OCI-LY1 (cell line): Measurements from ENCODE around the gene MBNL1.

Experiments used
- H2AFZ ChIP-seq: fragments of 200-600 bp; sonication (generic), shearing (Covaris generic); 2 replicates; pipeline ENCODE4 v1.6.0; 2014; ENCODE audit warnings: antibody characterized with exemption, mild to moderate bottlenecking, low read length
- H3F3A ChIP-seq: fragments of 200-600 bp; sonication (generic), shearing (Covaris generic); 2 replicates; pipeline ENCODE4 v1.6.0; 2014; ENCODE audit warnings: mild to moderate bottlenecking, antibody characterized with exemption, low read length, moderate library complexity; ENCODE audit not compliant: insufficient read depth
- H3K27ac ChIP-seq: fragments of 200-600 bp; sonication (generic); 2 replicates; pipeline ENCODE4 v1.5.1; 2014; ENCODE audit warnings: low read length, mixed run types, mild to moderate bottlenecking, low read depth; ENCODE audit not compliant: poor library complexity, severe bottlenecking
- H3K27me3 ChIP-seq: fragments of 200-600 bp; sonication (generic); 2 replicates; pipeline ENCODE4 v1.6.0; 2014; ENCODE audit warnings: antibody characterized with exemption, mild to moderate bottlenecking, low read length, moderate library complexity; ENCODE audit not compliant: insufficient read depth
- H3K36me3 ChIP-seq: fragments of 200-600 bp; sonication (generic); 2 replicates; pipeline ENCODE4 v1.6.1; 2014; ENCODE audit warnings: mild to moderate bottlenecking, antibody characterized with exemption, low read length, moderate library complexity, mixed read lengths; ENCODE audit not compliant: insufficient read depth
- H3K4me1 ChIP-seq: fragments of 200-600 bp; sonication (generic); 2 replicates; pipeline ENCODE4 v1.5.1; 2014; ENCODE audit warnings: mild to moderate bottlenecking, low read length, moderate library complexity; ENCODE audit not compliant: insufficient read depth, severe bottlenecking
- H3K4me2 ChIP-seq: fragments of 200-600 bp; sonication (generic), shearing (Covaris generic); 2 replicates; pipeline ENCODE4 v1.6.1; 2014; ENCODE audit warnings: low read length
- H3K4me3 ChIP-seq: fragments of 200-600 bp; sonication (generic); 2 replicates; pipeline ENCODE4 v1.5.1; 2014; ENCODE audit warnings: low read length, low read depth, mild to moderate bottlenecking, mixed read lengths; ENCODE audit not compliant: poor library complexity, severe bottlenecking
- H3K79me2 ChIP-seq: fragments of 200-600 bp; shearing (Covaris generic); 2 replicates; pipeline ENCODE4 v1.6.1; 2016; ENCODE audit warnings: mixed run types, low read length, mixed read lengths; ENCODE audit not compliant: insufficient read depth
- H3K9ac ChIP-seq: fragments of 200-600 bp; sonication (generic), shearing (Covaris generic); 2 replicates; pipeline ENCODE4 v1.6.1; 2014; ENCODE audit warnings: mild to moderate bottlenecking, low read length, mixed read lengths
- H3K9me2 ChIP-seq: fragments of 200-600 bp; sonication (generic), shearing (Covaris generic); 2 replicates; pipeline ENCODE4 v1.6.1; 2014; ENCODE audit warnings: low read depth, mild to moderate bottlenecking, low read length, mixed read lengths
- H3K9me3 ChIP-seq: fragments of 200-600 bp; shearing (Covaris generic); 2 replicates; pipeline ENCODE4 v1.6.1; 2014; ENCODE audit warnings: low read length, mixed read lengths
- H4K20me1 ChIP-seq: fragments of 200-600 bp; sonication (generic), shearing (Covaris generic); 2 replicates; pipeline ENCODE4 v1.6.0; 2016; ENCODE audit warnings: mild to moderate bottlenecking, low read length; ENCODE audit not compliant: insufficient read depth
- EZH2 ChIP-seq: fragments of 200-600 bp; sonication (generic), shearing (Covaris generic); IDR thresholded peaks from 2 replicates; pipeline ENCODE4 v1.8.0; 2017; ENCODE audit warnings: borderline replicate concordance, mixed run types, mild to moderate bottlenecking, antibody characterized with exemption, low read length, moderate library complexity, mixed read lengths
- TF ChIP-seq, protein P1 (sequence below): fragments of 200-600 bp; sonication (generic), shearing (Covaris generic); IDR thresholded peaks from 2 replicates; pipeline ENCODE4 v1.5.1; 2017; ENCODE audit warnings: mild to moderate bottlenecking, antibody characterized with exemption, low read length, moderate library complexity, mixed read lengths

The MBNL1 gene, protein sequence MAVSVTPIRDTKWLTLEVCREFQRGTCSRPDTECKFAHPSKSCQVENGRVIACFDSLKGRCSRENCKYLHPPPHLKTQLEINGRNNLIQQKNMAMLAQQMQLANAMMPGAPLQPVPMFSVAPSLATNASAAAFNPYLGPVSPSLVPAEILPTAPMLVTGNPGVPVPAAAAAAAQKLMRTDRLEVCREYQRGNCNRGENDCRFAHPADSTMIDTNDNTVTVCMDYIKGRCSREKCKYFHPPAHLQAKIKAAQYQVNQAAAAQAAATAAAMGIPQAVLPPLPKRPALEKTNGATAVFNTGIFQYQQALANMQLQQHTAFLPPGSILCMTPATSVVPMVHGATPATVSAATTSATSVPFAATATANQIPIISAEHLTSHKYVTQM

DNA sequence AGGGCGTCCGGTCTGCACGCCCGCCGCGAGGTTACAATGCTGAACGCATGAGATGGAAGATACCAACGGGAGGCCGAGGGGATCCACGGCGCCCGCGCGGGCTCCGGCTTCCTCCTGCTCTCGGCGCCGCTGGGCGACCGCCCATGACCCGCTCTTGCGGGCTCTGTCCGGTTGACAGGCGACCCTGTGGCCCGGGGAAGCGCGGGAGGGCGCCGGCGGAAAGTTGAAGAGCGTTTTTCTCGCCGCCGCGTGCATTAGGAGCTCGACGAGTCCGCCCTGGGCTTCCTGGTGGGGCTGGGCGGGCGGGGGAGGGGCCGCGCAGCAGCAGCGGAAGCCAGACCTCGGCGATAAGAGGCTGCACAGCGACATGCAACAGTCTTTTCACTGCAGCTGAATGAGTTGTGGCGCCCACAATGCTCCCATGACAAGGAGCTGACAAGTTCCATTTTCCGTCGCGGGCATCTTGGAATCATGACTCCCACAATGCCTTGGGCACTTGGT lies at the start of gene MBNL1:
MBNL1 (plus strand) TSS at position 375 of the 501 bp plus-strand sequence. CDS start 31,265 bp downstream, outside the sequence.
- Histone ChIP-seq H3K36me3 (peaks cover 35% of the 10 kb centered on the region), H3K4me1 (peaks cover 73% of the 10 kb centered on the region), H3K27me3 (no peaks in the 10 kb centered on the region), H3K9ac (peak within 1 kb of the TSS; percentile 95), H3K9me3 (no peaks in the 10 kb centered on the region), H3K9me2 (no peaks in the 10 kb centered on the region), H4K20me1 (no peaks in the 10 kb centered on the region), H3K27ac (peak within 1 kb of the TSS; percentile 96), H3F3A (no peaks in the 10 kb centered on the region), H3K4me2 (peak within 1 kb of the TSS; percentile 80), H3K79me2 (peaks cover 59% of the 10 kb centered on the region), H2AFZ (no peak within 1 kb of the TSS), H3K4me3 (peak within 1 kb of the TSS; percentile 88)
- TF ChIP-seq EZH2 = no peak
- TF ChIP-seq, protein P1, sequence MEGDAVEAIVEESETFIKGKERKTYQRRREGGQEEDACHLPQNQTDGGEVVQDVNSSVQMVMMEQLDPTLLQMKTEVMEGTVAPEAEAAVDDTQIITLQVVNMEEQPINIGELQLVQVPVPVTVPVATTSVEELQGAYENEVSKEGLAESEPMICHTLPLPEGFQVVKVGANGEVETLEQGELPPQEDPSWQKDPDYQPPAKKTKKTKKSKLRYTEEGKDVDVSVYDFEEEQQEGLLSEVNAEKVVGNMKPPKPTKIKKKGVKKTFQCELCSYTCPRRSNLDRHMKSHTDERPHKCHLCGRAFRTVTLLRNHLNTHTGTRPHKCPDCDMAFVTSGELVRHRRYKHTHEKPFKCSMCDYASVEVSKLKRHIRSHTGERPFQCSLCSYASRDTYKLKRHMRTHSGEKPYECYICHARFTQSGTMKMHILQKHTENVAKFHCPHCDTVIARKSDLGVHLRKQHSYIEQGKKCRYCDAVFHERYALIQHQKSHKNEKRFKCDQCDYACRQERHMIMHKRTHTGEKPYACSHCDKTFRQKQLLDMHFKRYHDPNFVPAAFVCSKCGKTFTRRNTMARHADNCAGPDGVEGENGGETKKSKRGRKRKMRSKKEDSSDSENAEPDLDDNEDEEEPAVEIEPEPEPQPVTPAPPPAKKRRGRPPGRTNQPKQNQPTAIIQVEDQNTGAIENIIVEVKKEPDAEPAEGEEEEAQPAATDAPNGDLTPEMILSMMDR = no peak

DNA sequence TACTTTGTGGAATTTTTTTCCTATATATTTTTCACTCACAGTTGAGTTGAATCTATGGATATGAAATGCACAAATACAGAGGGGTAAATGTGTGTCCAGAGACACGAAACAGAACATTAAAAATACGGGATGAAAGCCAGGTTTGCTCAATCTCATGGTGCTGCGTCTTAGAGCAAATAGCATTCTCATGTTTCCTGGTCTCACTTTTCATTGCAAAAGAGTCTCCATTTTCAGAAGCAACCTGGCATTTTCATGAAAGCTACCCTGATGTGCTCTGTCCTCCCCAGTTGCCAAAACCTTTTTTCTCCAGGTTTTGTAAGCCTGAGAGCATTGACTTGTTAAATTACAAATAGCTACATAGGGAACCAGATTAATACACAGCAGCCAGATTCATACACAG lies 49.5 kb upstream of the MBNL1 start:
- H3K4me1 ChIP-seq = peaks cover 7% of the 10 kb centered on the region
- no peaks in the 10 kb centered on the region for H3K79me2 ChIP-seq
- H2AFZ ChIP-seq = no peak overlapping the region
- H3K9me2 ChIP-seq = no peaks in the 10 kb centered on the region
- no peak overlapping the region for H3K9ac ChIP-seq
- H3K36me3 ChIP-seq = no peaks in the 10 kb centered on the region
- no peaks in the 10 kb centered on the region for H4K20me1 ChIP-seq
- no peaks in the 10 kb centered on the region for H3F3A ChIP-seq
- no peaks in the 10 kb centered on the region for H3K27me3 ChIP-seq
- no peak overlapping the region for H3K27ac ChIP-seq
- TF ChIP-seq EZH2 = no peak
- TF ChIP-seq, protein P1 = no peak
- H3K4me3 ChIP-seq = no peak overlapping the region
- no peak overlapping the region for H3K4me2 ChIP-seq
- H3K9me3 ChIP-seq = no peaks in the 10 kb centered on the region

DNA sequence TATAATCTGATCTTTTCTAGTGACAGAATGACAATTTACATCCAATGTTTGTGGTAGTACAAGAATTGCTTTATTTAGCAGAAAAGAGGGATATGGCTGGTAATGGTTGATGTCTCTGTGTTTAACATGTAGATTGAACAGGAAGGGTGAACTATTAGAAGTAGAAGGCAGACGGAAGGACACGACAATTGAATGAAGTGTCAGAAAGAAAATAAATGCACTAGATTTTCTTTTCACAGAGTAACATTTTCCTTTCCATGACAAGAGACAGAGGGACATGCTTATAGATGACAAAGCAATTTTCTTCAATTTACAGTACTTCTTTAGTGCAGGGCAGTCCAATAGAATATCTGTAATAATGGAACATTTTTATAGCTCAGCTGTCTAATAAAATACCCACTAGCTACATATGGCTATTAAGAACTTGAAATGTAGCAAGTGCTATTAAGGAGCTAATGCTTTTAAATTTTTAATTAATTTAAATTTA lies 48.9 kb upstream of the MBNL1 start:
- no peak overlapping the region for H3K4me2 ChIP-seq
- H3K79me2 ChIP-seq = no peaks in the 10 kb centered on the region
- H3K27ac ChIP-seq = no peak overlapping the region
- H4K20me1 ChIP-seq = no peaks in the 10 kb centered on the region
- H3K36me3 ChIP-seq = no peaks in the 10 kb centered on the region
- H3K4me3 ChIP-seq = no peak overlapping the region
- H3K9me2 ChIP-seq = no peaks in the 10 kb centered on the region
- H3K9ac ChIP-seq = no peak overlapping the region
- H3K27me3 ChIP-seq = no peaks in the 10 kb centered on the region
- no peaks in the 10 kb centered on the region for H3K9me3 ChIP-seq
- H3K4me1 ChIP-seq = peaks cover 13% of the 10 kb centered on the region
- H3F3A ChIP-seq = no peaks in the 10 kb centered on the region
- H2AFZ ChIP-seq = no peak overlapping the region
- TF ChIP-seq EZH2 = no peak
- TF ChIP-seq, protein P1 = no peak
